ENCODE data around the gene MAPK12. TPM values are rescaled to one million over a fixed set of nuclear protein-coding genes. Genes with fewer than 3 reads are reported as not detected.

Gene MAPK12
- total and polyA plus RNA-seq, 10 of the 15 experiments (the other 5 are each of a cell fraction or from before 2014, with no cell fraction given), result 1.1 to 38.9 (median 16.3) TPM

GRCh38 chr22:50250555-50251476 lies 10.7 kb downstream of the MAPK12 start, which contains the start of gene HDAC10 (continued):
- TF ChIP-seq MTA2 (IDR thresholded peaks at IDR 0.05; ENCODE audit: low read depth) (no peak), CHD2 (IDR thresholded peaks at IDR 0.05; ENCODE audit: borderline replicate concordance, low read depth, low read length) (peak; percentile 97), NBN (IDR thresholded peaks at IDR 0.05) (0 out of 2 replicates have a peak, but pooled peaks have one; percentile 21), ZBTB40 (IDR thresholded peaks at IDR 0.05; ENCODE audit: borderline replicate concordance) (no peak), RAD21 (IDR thresholded peaks at IDR 0.05; ENCODE audit: insufficient read depth, low read depth, low read length) (no peak), SPI1 (IDR thresholded peaks at IDR 0.05; ENCODE audit: borderline replicate concordance, insufficient read depth, low read depth, low read length) (no peak), POLR2AphosphoS5 (IDR thresholded peaks at IDR 0.05; ENCODE audit: low read length) (peak; percentile 72), IKZF1 (conservative IDR thresholded peaks at IDR 0.05) (peak; percentile 63), LARP7 (IDR thresholded peaks at IDR 0.05) (peak; percentile 77), ZNF687 (IDR thresholded peaks at IDR 0.05) (peak; percentile 50), BACH1 (IDR thresholded peaks at IDR 0.05; ENCODE audit: borderline replicate concordance) (peak; percentile 74), RB1 (IDR thresholded peaks at IDR 0.05; ENCODE audit: borderline replicate concordance) (0 out of 2 replicates have a peak, but pooled peaks have one; percentile 36)
